ENCODE data around the gene PTEN.

Gene PTEN

GRCh38 chr10:88004451-88004850 is 141.0 kb downstream of the PTEN start:
- no peaks in the 10 kb centered on the region for H3K9me3 ChIP-seq (ENCODE audit: low read length)
- no peaks in the 10 kb centered on the region for H3K79me2 ChIP-seq (ENCODE audit: insufficient read depth, low read length)
- no peaks in the 10 kb centered on the region for H3K36me3 ChIP-seq (ENCODE audit: insufficient read depth, low read length)
- no peak overlapping the region for H3K4me3 ChIP-seq (ENCODE audit: low read depth, low read length, poor library complexity, severe bottlenecking)
- no peak overlapping the region for H3K4me2 ChIP-seq (ENCODE audit: low read length)
- H3K27ac ChIP-seq (ENCODE audit: low read depth, low read length, poor library complexity, severe bottlenecking) = no peak overlapping the region
- H3K9me2 ChIP-seq (ENCODE audit: low read depth, low read length) = no peaks in the 10 kb centered on the region
- TF ChIP-seq EZH2 (IDR thresholded peaks at IDR 0.05; ENCODE audit: borderline replicate concordance, low read length) (no peak), CTCF (IDR thresholded peaks at IDR 0.05; ENCODE audit: low read length) (no peak)
- H3K9ac ChIP-seq (ENCODE audit: low read length) = no peak overlapping the region
- H3K4me1 ChIP-seq (ENCODE audit: insufficient read depth, low read length, severe bottlenecking) = no peaks in the 10 kb centered on the region
- H3K27me3 ChIP-seq (ENCODE audit: insufficient read depth, low read length) = no peaks in the 10 kb centered on the region
- no peak overlapping the region for H2AFZ ChIP-seq (ENCODE audit: low read length)
- H3F3A ChIP-seq (ENCODE audit: insufficient read depth, low read length) = no peaks in the 10 kb centered on the region
- no peaks in the 10 kb centered on the region for H4K20me1 ChIP-seq (ENCODE audit: insufficient read depth, low read length)

DNA sequence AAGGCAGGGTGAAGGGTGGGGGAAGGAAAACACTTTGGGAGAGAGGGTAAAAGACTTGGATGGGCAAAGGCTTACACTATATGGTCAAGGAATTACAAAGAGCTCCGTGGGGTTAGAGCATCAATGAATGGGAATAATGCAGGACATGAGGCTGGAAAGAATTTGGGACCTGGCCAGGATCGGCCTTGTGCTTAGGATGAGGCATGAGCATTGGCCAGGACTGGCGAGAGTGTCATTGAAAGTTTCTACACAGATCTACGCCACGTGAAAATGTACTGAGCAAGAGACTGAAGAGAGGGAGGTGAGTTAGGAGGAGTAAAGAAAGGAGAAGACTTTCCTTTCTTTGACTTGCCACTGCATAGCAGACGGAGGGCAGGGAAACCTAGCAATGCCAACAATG is 142.8 kb downstream of the PTEN start:
- Histone ChIP-seq H3F3A (ENCODE audit: insufficient read depth, low read length) (no peaks in the 10 kb centered on the region), H3K9me2 (ENCODE audit: low read depth, low read length) (no peaks in the 10 kb centered on the region), H4K20me1 (ENCODE audit: insufficient read depth, low read length) (no peaks in the 10 kb centered on the region), H3K4me2 (ENCODE audit: low read length) (no peak overlapping the region), H3K4me3 (ENCODE audit: low read depth, low read length, poor library complexity, severe bottlenecking) (no peak overlapping the region), H3K79me2 (ENCODE audit: insufficient read depth, low read length) (no peaks in the 10 kb centered on the region), H3K36me3 (ENCODE audit: insufficient read depth, low read length) (no peaks in the 10 kb centered on the region), H3K9me3 (ENCODE audit: low read length) (no peaks in the 10 kb centered on the region), H3K9ac (ENCODE audit: low read length) (no peak overlapping the region), H2AFZ (ENCODE audit: low read length) (no peak overlapping the region), H3K4me1 (ENCODE audit: insufficient read depth, low read length, severe bottlenecking) (no peaks in the 10 kb centered on the region), H3K27me3 (ENCODE audit: insufficient read depth, low read length) (no peaks in the 10 kb centered on the region), H3K27ac (ENCODE audit: low read depth, low read length, poor library complexity, severe bottlenecking) (no peak overlapping the region)
- TF ChIP-seq CTCF (IDR thresholded peaks at IDR 0.05; ENCODE audit: low read length) = no peak
- no peak for TF ChIP-seq EZH2 (IDR thresholded peaks at IDR 0.05; ENCODE audit: borderline replicate concordance, low read length)

DNA sequence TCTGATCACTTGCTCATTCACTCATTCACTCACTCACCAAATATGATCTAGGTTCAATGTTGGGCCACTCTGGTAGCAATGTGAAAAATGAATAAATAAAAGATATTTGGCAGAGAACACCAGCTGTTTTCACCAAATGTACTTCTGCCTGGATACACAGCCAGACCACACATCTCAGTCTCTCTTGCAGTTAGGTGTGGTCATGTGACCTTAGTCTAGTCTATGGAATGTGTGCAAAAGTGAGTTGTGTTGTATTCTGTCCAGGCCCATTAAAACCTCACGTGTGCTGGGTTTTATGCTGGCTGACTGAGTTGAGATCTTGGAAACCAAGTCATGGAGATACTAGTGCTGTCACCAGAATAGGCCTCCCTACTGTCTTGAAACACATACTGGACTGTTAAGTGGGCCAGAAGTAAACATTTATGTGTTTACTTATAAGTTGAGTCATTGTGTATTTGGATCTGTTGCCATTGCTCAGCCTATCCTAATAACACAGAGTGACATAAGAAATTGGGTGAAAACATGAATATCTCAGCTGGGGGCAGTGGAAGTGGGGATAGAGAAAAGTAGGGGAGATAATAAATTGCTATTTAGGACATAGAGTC is 145.5 kb downstream of the PTEN start:
- H4K20me1 ChIP-seq (ENCODE audit: insufficient read depth, low read length) = no peaks in the 10 kb centered on the region
- H3K4me1 ChIP-seq (ENCODE audit: insufficient read depth, low read length, severe bottlenecking) = no peaks in the 10 kb centered on the region
- no peak overlapping the region for H3K4me3 ChIP-seq (ENCODE audit: low read depth, low read length, poor library complexity, severe bottlenecking)
- H3K27me3 ChIP-seq (ENCODE audit: insufficient read depth, low read length) = no peaks in the 10 kb centered on the region
- H3K27ac ChIP-seq (ENCODE audit: low read depth, low read length, poor library complexity, severe bottlenecking) = no peak overlapping the region
- no peak overlapping the region for H3K4me2 ChIP-seq (ENCODE audit: low read length)
- H3F3A ChIP-seq (ENCODE audit: insufficient read depth, low read length) = no peaks in the 10 kb centered on the region
- H3K36me3 ChIP-seq (ENCODE audit: insufficient read depth, low read length) = no peaks in the 10 kb centered on the region
- no peak for TF ChIP-seq EZH2 (IDR thresholded peaks at IDR 0.05; ENCODE audit: borderline replicate concordance, low read length)
- TF ChIP-seq CTCF (IDR thresholded peaks at IDR 0.05; ENCODE audit: low read length) = no peak
- H3K9ac ChIP-seq (ENCODE audit: low read length) = no peak overlapping the region
- H2AFZ ChIP-seq (ENCODE audit: low read length) = no peak overlapping the region
- H3K9me2 ChIP-seq (ENCODE audit: low read depth, low read length) = no peaks in the 10 kb centered on the region
- H3K79me2 ChIP-seq (ENCODE audit: insufficient read depth, low read length) = no peaks in the 10 kb centered on the region
- H3K9me3 ChIP-seq (ENCODE audit: low read length) = no peaks in the 10 kb centered on the region

Data from OCI-LY1 (cell line).